Measurements from ENCODE around the gene BCAS3.
"Not testable (repeated sequence)": the region's sequence is repeated elsewhere in the genome, so short reads cannot be mapped to it uniquely, and the experiment has no call there.

Gene BCAS3

DNA sequence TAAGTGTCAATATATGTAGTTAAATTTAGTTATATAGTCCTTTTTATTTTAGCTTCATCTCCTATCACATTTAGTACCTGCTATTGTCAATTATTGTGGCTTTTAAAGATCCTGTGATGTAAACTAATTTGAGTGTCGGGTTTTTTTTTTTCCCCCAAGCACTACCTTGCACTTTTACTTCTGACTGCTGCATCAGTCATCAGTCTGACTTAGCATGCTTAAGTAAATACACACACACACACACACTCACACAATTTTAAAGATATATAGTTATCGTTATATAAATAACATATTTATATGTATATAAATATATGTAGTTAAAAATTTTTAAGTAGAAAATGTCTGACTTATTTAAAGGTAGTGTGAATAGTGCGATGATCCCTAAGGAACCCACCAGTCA is 127.2 kb downstream of the BCAS3 start:
- no peak for DNase-seq

DNA sequence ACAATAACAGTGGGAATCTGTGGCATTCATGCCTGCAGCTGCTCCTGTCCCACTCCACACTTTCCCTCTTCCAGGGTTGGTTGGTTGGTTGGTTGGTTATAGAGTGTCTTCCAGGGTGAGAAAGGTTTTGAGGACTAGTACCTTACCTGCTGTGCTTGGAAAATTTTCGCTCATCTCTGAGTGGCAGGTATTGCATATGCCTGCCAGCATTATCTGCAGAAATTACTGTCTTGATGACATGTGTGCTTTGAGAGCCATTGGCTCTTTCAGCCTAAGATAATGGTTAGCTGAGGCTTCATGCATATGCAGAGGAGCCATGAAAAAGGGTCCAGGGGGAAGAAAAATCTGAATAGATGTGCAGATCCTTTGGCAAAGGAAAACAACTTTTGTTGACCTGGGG is 131.8 kb downstream of the BCAS3 start:
- DNase-seq, result no peak

DNA sequence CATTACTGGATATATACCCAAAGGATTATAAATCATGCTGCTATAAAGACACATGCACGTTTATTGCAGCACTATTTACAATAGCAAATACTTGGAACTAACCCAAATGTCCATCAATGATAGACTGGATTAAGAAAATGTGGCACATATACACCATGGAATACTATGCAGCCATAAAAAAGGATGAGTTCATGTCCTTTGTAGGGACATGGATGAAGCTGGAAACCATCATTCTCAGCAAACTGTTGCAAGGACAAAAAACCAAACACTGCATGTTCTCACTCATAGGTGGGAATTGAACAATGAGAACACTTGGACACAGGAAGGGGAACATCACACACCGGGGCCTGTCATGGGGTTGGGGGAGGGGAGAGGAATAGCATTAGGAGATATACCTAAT is 137.3 kb downstream of the BCAS3 start:
- not testable (repeated sequence) for DNase-seq

DNA sequence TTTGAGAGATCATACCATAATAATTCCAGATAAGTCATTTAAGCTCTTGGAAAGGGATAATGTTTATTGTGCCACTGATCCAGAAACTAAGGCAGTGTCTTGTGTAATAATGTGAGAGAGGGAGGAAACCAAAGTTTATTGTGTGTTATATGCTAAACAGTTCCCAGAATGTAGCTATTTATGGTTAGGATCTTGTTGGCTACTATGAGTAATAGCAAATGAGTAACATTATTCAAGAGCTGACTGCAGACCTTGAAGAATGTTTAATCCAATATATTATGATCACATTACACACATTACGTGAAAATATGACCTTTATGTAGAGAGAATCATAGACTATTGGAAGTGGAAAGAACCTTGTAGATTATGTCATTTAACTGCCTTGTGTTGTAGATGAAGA is 139.5 kb downstream of the BCAS3 start:
- DNase-seq, result no peak

DNA sequence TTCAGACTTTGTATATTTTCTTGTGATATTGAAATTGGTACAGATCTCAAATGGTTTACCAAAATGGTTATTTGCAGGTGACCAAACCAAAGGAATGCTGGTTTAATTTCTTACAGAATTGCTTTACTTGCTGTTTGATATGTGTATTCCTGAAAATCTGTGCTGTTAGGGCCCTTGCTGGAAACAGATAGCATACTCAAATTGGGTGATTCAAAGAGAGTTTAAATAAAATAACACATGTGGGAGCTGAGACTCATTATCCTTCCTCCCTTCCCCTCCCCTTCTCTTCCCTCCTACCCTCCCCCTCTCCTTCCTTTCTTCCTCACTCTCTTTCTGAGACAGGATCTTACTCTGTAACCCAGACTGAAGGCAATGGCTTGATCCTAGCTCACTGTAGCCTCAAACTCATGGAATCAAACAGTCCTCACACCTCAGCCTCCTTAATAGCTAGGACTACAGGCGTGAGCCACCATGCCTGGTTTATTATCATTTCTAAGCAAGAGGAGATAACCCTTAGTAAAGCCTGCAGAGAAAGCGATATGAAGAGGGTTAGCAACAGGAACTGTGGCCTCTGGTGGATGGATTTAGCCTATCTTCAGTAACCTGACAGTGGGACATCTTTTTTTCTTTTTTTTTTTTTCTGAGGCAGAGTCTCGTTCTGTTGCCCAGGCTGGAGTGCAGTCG is 141.9 kb downstream of the BCAS3 start:
- no peak for DNase-seq

DNA sequence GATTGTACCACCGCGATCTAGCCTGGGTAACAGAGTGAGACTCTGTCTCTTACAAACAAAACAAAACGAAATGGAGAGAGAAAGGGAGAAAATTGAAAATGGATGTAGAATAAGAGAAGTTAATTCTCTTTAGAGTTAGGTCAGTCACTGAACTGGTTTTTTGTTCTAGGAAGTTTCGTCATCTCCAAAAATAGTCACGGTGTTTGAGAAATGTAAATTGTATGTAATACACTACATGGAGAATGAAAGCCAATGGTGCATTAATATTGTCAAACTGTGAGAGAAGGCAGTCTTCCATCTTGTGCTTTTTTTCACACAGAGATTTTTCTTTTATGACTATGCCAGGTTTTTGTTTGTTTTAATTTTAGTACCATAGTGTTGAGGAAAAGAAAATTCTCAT is 145.9 kb downstream of the BCAS3 start:
- DNase-seq, result no peak

DNA sequence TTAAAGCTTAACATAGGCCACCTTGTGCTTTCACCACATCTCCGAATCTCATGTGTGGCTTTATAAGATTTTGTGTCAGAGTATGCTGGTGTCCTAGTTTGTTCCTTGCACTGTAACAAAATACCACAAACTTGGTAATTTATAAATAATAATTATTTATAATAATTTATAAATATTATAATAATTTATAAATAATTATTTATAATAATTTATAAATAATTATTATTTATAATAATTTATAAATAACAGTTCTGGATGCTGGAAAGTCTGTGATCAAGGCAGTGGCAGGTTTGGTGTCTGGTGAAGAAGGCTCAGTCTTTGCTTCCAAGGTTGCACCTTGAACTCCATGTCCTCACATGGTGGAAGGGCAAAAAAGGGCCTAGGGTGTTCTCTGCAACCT is 147.7 kb downstream of the BCAS3 start:
- no peak for DNase-seq

DNA sequence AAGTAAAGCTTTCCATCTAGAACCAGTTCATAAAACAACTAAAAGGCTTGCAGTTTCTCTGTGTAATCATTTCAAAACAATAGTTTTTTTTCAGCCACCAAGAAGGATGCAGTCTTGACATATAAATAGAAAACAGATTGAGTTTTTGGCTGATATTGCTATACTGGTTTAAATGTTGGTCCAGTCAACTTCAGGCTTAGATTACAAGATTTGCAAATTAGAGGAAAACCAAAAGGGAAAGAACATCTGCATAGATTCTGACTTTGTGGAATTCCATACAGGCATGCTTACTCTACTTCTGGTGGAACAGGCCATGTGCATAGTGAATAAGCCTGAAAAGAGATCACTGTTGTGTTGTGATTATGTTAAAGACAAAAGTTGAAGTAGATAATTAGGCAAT is 150.3 kb downstream of the BCAS3 start:
- no peak for DNase-seq

DNA sequence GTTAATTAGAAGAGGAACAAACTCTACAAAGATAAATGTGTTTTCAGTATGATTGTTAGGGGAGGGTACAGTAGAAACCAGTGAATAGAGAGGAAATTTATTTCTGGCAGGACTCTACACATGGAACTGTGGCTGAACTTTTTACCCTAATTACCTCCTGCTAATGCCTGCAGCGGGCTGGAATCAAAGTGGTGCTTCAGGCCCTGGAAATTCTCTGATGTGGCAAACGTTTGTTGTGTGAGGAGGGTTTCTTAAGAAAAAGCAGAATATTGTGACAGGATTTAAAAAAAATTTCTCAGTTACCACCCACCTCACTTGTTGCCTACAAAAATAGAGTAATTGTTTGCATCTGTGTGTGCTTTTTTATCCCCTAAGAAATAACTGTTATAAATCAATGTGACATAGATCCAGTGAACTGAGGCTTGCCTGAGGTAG is 154.5 kb downstream of the BCAS3 start:
- DNase-seq, result no peak

DNA sequence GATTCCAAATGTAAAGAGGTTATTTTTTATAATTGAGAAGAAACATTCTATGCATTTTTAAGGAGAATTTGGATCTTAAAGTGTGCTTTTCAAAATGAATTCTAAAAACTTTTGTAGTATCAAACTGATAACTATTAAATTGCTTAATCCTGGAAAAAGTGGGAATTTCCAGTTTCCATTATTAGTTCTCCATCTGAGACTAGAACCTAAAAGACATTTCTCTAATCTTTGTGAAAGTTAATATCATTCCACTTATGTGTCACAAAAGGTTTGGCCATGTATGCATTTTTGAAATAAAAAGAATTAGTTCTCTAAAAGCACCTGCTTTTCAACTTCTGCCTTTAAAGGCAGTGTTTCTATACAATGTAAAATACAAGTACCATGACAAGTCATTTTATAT is 155.0 kb downstream of the BCAS3 start:
- DNase-seq, result no peak

DNA sequence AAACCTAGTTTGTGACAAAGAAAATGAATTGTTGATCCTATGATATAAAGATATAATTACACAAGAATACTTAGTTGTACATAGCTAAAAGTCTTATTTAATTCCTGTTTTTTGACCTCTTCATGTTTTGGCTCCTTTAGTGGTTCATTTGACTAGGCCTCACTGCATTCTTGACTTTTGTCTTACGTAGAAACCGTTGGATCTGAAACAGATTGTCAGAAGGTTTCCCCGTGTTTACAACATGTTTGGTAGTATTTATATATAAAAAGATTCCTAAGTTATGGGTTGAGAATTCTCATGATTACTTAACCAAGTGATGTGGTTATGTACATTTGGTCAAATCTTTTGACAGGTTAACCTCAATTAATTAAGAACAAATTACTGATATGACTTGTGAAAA is 162.8 kb downstream of the BCAS3 start:
- DNase-seq, result no peak

DNA sequence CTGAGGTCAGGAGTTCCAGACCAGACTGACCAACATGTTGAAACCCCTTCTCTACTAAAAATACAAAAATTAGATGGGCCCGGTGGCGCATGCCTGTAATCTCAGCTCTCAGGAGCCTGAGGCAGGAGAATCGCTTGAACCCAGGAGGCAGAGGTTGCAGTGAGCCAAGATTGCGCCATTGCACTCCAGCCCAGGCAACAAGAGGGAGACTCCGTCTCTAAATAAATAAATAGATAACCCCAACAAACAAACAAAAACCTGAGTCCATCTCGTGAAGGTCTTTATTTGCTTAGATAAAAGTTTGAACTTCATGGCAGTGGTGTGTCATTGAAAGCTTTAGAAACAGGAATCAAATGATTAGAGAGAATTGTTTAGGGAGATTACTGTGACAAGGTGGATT is 167.4 kb downstream of the BCAS3 start:
- DNase-seq, result no peak

DNA sequence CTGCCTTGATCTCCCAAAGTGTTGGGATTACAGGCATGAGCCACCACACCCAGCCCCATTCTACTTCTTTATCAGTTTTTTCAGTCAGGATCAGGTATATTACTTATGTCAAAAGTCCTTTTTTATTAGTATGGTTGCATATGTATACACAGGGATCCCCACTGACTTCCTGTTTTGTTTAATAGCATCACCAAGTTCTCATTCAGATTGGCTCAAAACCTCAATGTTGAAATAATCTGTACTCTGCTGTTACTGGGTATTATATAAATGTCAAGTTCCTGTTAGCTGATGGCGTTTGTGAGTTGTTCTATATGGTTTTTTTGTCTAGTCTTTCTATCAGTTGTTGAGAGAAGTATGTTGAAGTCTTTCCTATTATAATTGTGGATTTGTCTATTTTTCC is 168.5 kb downstream of the BCAS3 start:
- no peak for DNase-seq

DNA sequence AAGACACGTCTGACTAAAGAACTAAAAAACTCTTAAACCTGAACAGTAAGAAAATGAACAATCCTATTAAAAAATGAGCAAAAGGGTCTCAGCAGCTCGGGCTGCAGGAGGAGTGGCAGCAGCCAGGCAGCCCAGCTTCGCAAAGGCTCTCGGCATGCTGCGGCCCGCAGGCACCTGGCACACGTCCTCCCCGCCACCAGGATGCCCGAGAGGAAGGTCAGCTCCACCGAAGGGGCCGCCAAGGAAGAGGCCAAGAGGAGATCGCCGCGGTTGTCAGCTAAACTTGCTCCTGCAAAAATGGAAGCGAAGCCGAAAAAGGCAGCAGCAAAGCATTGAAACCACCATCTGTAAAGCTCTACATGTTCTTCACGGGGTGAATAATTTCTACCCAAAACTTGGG is 173.5 kb downstream of the BCAS3 start:
- DNase-seq, result no peak

DNA sequence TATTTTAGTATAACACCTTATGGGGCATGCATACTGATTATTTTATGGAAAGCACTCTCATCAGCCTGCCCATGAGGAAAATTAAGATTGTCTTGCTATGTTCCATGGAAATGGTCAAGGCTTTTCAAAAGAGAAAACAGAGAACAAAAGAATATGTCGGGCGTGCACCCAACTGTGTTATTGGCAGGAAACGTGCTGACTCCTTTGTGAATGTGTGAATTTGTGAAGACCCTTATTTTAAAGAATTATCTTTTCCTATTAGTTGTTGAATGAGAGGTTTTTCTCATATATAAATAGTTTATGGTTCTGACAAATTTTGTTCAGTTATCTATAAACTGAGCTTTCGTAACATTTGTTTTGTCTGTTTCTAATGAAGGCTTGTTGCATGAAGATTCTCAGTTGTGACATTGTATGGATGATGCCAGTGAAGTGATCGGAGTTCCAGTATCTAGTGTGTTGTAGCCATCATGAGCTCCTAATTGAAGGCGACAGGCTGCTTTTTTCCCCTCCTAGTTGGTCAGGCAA is 180.0 kb downstream of the BCAS3 start:
- DNase-seq, result no peak

DNA sequence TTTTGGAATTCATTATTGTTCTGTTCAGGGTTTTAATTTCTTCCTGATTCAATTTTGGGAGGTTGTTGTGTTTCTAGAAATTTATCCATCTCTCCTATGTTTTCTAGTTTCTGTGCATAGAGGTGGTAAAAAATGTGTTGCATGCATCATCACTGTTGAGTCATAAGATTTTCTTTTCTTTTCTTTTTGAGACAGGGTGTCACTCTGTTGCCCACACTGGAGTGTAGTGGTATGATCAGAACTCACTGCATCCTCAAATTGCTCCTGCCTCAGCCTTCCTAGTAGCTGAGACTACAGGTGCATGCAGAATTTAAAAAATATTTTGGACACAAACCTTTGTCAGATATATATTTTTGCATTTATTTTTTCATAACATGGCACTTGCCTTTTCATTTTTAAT is 184.8 kb downstream of the BCAS3 start:
- DNase-seq, result no peak

DNA sequence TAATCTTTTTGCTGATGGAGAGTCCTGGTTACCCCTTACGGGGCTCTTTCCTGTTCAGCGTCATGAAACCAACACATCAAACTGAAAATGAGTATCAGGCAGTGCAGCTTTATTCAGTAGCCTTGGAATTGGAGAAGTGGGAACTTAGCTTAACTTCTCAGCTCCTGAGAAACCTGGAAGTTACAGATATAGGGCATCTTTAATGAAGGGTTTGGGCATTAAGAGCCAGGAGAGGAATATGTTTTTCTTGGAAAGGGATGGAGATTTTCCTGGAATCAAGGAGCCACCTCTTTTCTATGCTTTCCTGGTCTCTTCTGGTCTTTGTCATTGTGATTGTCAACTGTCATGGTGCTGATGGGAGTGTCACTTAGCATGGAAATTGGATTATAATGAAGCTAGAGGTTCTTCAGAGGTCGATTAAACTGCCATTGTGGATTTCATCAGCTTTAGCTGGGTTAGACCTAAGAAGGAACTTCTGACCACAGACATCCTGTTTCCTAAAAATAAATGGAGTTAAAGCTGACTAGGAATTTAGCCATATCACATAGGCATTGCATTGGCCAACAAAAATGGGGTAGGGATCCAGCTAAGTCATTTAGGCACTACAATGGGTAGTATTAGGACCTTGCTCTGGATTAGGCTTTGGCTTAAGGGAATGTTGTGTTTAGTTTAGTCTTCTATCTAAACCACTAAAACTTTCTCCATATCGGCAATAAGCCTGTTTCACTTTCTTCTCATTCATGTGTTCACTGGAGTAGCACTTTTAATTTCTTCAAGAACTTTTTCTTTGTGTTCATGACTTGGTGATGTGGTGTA is 186.4 kb downstream of the BCAS3 start:
- DNase-seq, result no peak

DNA sequence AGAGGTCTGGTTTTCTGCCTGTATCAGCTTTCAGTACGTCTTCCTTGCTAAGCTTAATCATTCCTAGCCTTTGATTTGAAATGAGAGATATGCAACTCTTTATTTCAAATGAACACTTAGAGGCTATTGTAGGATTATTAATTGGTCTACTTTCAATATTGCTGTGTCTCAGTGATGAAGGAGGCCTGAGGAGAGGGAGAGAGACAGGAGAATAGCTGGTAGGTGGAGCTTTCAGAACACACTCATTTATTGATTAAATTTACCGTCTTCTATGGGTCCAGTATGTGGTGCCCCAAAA is 187.0 kb downstream of the BCAS3 start:
- DNase-seq, result no peak

DNA sequence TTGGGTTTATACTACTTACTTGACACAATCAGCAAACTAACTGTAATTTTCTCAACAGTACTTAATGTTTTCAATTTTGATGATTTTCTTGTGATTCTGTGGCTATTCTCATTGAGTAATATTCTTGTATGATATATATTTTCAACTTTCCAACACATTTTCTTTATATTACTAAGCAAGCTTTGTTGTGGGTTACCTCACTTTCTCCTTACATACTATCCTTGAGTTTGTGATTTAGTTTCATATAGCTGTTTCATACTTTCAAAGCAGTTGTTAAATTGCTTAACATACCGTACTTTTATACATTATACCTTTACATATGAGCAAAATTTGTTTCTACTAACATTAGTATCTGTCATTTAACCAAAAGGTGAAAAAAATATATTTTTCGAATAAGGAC is 197.1 kb downstream of the BCAS3 start:
- no peak for DNase-seq

DNA sequence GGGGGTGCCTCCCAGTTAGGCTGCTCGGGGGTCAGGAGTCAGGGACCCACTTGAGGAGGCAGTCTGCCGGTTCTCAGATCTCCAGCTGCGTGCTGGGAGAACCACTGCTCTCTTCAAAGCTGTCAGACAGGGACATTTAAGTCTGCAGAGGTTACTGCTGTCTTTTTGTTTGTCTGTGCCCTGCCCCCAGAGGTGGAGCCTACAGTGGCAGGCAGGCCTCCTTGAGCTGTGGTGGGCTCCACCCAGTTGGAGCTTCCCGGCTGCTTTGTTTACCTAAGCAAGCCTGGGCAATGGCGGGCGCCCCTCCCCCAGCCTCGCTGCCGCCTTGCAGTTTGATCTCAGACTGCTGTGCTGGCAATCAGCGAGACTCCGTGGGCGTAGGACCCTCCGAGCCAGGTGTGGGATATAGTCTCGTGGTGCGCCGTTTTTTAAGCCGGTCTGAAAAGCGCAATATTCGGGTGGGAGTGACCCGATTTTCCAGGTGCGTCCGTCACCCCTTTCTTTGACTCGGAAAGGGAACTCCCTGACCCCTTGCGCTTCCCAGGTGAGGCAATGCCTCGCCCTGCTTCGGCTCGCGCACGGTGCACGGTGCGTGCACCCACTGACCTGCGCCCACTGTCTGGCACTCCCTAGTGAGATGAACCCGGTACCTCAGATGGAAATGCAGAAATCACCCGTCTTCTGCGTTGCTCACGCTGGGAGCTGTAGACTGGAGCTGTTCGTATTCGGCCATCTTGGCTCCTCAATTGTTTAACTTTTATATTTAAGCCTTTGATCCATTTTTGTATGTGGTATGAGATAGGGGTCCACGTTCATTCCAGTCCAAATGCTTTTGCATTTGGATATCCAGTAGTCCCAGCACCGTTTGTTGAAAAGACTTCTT is 209.3 kb downstream of the BCAS3 start:
- peak; percentile 27 for DNase-seq

DNA sequence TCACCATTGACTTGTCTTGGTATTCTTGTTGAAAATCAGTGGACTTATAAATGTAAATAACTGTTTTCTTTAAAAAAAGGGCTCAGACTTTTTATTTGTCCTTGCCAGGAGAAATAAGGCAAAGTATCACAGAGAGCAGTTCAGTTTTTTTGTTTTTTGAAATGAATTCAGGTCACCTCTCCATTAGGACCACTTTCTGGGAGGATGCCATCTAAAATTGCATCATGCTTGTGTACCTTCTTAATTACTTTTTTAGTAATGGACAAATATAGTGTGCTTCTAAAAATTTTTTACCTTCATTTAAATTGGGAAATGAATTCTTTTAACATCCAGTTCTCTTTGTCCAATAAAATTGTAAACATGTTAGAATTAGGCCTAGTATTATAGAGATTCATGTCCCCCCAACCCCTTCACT is 210.0 kb downstream of the BCAS3 start:
- no peak for DNase-seq

DNA sequence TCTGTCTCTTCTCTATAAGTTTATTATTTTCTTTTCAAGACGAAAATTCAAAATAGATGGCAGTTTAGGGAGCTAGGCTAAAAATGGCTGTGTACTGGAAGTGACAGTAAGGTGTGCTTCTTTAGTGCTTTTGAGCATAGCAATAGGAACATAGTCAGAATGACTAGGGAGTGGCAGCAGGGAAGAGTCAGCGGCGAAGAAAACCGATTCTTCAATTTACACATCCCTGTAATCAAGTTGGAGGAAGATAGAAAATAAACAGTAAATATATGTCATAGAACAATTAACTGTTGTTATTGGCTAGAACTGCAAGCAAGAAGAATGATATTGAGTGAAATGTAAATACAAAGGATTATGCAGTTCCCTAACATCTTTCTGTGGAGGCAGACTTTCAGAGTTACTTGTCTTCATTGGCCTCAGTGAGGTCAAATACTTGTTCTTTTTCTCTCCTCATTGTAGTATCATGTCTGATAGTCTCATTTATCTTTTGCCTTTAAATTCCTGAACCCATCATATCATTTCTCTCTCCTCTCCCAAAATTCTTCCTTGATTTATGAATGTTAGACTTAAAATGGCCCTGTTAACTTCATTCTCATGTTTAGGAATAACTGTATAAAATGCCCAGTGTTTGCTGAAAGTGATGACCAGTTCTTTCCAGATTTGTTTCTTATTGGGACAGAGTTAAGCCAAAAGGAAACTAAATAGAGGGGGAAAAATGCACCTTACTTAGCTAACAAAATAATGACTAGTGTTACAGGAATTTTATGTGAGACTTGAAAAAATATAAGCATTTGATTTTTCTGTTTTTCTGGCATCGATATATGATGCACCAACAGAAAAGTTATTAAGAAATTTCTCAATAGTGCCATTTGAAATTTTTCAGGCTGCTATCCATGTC is 211.4 kb downstream of the BCAS3 start:
- DNase-seq, result no peak

DNA sequence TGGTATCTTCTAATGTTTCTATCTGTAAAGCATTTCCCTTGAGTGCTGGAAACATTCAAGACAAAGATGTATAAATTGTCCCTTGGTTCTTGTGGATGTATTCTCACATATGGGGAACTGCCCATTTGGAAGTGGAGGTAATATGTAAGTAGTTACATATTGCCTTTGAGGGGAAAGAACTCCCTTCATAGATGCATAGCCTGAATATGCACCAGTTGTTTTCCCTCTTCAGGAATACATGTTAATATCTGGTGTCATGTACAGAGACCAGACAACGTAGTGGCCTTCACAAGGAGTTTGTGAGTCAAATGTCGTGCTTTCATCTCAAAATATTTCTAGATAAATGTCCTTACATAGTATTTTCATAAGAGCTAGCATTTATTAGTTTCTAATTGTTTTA is 213.5 kb downstream of the BCAS3 start:
- no peak for DNase-seq
